GM18520 (cell line): ENCODE data around the gene C19orf33.

ENCODE experiments used
- ATAC-seq: cut with Tn5 transposase; IDR thresholded peaks from one replicate; pipeline ENCODE4 v1.9.1; 2021; ENCODE audit not compliant: unreplicated experiment

Gene C19orf33

DNA sequence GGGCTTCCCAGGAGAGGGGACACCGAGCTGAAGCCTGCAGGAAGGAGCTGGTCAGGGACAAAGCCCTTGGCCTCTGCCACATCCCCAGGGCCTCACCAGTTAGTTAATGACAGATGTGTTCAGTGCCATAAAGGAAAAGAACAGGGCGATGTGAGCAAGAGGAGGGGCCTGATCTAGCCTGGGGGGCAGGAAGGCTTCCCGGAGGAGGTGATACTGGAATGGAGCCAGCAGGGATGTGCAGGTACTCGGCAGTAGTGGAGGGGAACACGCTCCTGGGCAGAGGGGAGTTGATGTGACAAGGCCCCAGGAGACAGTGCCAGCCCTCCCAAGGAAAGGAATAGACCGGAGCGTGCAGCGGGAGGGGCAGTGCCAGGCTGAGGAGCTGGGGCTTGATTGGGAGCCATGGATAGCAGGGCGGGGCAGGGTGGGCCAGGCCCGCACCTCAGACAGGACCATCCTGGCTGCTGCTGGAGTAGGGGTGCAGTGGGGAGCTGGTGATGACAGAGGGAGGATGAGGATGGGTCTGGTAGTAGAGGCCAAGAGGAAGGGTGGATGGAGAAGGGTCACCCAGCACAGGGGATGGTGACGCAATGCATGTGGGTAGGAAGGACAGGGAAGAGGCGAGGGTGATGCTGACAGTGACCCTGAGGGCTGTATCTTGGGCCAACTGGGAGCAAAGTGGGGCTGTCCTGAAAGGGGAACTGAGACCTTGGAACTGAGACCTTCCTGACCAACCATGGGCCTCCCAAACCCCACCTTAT lies 4.1 kb downstream of the C19orf33 start:
- ATAC-seq: no peak

DNA sequence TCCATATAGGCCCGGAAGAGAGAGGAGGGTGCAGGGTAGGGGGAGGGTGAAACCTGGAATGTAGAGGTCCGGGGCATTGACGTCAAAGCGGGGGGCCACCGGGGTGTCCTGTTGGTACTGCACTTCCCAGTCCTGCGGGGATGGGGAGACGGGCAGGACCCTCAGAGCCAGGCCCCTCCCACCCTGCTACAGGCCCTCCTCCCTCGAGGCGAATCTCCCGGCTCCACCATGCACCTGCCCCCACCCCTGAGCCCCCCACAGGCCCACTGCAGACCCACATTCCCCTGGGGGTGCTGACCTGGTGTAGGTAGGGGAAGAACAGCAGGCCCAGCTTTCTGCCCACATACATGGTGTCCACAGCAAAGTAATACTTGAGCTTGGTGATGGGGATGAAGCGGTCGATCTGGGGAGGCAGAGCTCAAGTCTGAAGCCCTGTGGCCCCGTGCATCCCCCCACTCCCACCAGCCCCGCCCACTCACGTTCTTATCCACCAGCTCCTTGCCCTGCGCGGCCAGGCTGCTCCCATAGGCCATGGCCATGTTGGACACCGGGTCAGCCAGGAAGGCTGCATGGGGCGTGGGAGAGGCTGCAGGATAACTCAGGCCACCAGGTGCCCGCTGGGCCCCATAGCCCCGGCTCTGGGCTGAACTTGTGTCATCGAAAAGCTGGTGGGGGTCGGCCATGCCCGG lies 5.0 kb downstream of the C19orf33 start:
- ATAC-seq: no peak

DNA sequence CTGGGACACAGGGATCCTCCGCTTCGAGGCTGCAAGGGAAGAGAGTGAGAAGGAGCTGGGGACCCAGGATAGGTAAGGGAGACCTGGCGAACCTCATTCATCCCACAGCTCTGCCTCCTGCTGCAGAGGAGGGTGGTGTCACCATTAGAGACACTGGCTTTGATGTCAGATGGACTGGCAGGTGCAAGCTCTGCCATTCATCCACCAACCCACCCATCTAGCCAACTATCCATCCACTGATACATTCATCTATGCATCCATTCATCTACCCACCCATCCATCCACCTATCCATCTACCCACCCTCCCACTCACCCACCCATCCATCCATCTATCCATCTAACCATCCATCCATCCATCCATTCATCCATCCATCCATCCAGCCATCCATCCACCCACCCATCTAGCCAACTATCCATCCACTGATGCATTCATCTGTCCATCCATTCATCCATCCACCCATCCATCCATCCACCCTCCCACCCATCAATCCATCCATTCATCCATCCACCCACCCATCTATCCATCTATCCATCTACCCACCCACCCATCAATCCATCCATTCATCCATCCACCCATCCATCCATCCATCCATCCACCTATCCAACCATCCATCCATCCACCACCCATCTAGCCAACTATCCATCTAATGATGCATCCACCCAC lies 5.7 kb downstream of the C19orf33 start:
- no peak for ATAC-seq

DNA sequence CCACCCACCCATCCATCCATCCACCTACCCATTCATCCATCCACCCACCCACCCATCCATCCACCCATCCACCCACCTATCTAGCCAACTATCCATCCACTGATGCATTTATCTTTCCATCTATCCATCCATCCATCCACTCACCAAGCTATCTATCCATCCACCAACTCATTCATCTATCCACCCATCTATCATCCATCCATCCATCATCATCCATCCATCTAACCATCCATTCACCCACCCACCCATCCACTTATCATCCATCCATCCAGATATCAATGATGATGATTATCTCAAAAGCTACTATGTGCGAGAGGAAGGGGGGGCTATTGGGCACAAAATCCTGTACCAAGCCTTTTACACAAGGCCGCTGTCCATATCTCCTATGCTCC lies 6.2 kb downstream of the C19orf33 start:
- ATAC-seq: no peak

DNA sequence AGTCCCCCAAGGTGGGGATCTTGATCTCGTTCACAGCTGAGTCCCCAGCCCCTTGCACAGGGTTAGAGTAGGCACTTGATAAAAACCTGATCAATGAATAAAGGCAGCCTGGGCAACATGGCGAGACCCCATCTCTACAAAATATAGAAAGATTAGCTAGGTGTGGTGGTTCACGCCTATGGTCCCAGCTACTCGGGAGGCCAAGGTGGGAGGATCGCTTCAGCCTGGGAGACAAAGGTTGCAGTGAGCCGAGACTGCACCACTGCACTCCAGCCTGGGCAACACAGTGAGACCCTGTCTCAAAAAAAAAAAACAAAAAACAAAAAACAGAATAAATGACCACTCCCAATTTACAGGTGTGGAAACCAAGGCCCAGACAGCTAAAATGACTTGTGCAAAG lies 6.9 kb downstream of the C19orf33 start:
- ATAC-seq: no peak

DNA sequence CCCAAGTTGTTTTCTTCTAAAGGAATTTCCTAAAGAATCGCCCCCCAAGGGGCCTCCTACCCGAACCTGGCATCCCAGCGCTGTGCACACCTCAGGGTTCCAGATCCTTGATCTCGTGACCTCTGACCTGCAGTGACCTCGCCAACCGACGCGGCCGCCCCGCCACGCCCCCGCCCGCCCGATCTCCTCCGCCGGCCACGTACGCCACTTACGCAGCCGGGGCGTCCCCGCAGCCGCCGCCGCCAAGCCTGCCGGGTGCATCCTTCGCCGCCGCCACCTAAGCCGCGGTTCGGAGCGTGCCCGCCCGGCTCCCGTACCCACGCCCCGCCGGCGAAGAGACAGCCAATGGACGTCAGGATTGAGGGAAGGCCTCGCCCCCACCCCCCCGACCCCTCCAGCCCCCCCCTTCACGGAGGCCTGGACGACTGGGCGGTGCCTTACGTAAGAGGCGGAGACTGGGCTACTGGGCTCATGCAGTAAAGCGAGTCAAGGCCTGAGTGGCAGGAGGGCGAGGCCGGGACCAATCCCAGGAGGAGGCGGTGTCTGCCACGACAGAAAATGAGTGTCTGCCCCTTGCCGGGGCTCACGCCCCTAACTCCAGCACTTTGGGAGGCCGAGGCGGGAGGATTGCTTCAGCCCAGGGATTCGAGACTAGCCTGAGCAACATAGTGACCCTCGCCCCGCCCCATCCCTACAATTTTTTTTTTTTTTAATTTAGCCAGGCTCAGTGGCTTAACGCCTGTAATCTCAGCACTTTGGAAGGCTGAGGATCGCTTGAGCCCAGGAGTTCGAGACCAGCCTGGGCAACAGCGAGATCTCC lies 11.8 kb downstream of the C19orf33 start, which contains the start of gene YIF1B:
Gene YIF1B (minus strand): TSS at position 291 of the 820 bp plus-strand sequence. CDS start 30 bp downstream, at position 261.
- ATAC-seq: peak; percentile 85

DNA sequence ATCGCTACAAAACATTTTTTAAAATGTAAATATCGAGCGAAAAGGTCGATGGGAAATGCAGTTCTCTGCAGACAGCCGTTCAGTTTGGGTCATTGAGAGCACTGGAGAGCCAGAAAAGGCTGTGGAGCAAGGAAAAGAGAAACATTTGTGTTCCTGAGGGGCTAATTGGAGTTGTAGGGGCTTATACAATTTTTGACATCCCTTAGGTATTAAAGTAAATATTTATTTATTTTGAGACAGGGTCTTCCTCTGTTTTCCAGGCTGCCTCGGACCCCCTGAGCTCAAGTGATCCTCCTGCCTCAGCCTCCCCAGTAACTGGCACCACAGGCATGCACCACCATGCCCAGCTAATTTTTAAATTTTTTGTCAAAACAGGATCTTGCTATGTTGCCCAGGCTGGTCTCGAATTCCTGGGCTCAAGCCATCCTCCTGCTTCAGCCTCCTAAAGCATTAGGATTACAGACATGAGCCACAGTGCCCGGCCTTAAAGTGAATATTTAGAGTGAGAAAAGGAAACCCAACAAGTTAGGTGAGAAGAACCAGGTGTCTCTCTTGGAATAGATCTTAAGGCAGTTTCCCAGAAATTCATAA lies 12.5 kb downstream of the C19orf33 start:
- ATAC-seq: no peak

DNA sequence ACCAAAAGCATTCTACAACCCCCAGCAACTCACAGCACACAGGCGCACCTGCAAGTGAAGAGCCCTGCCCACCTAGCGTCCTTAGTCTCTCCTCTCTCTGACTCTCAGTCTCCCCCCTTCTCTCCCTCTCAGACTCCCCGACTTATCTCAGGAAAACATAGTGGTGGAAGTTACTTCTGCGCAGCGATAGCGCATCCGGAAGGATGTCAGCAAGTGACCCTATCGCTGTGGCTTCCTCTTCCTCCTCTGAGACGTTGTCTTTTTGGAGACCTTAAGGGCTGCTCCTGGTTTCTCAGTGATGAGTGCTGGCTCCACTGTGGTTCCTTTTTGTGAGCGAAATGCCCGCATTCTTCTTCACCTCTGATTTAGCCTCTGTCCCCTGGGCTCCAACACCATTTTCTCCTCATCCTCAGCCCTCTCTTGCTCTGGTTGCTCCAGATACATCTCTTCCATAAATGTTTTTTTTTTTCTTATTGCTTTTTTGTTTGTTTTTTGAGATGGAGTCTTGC lies 13.1 kb downstream of the C19orf33 start:
- ATAC-seq: no peak

DNA sequence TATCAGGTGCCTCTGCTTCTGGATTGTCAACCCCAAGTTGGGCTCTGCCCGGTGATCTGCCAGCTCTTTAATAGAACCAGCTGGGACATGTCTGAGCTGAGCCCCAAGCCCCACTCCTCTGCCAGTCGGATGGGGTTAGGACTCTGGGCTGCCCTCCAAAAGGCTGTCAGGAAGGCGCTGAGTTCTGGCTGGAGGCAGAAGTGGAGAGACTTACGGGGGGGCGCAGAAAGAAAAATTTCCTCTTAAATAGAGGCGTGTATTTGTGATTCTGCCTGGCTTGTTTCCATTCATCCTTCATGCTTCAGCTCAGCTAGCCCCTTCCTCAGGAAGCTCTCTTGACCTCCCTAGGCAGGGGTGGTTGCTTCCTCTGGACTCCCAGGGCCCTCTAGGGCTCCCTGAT lies 14.6 kb downstream of the C19orf33 start:
- ATAC-seq: no peak

DNA sequence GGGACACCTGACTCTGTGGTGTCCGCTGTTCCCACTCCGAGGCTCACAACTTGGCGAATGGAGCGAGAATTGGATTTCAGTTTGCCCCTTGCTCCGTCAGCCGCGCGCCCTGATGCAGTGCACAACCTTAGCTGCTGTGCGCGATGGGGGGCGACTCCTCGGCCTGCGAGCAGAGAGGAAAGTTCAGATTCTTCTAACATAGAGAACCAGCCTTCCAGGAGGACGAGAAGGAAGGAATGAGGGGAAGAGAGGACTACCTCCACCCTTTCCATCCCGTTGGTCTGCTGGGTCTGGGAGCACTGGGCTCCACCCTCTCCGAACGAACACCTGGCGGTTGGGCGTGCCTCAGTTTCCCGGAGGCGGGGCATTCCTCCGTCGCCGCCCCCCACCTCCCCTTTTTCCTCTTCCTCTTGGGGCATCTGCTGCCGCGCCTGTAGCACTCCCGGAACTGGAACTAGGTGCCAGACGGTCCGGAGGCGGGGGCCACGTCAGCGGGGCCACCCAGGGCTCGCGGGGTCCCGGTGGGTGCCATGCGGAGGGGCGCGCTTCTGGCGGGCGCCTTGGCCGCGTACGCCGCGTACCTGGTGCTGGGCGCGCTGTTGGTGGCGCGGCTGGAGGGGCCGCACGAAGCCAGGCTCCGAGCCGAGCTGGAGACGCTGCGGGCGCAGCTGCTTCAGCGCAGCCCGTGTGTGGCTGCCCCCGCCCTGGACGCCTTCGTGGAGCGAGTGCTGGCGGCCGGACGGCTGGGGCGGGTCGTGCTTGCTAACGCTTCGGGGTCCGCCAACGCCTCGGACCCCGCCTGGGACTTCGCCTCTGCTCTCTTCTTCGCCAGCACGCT lies 15.6 kb downstream of the C19orf33 start, which contains the start of gene KCNK6:
Gene KCNK6 (plus strand): TSS at position 425 of the 838 bp plus-strand sequence. CDS start 106 bp downstream, at position 531.
- no peak for ATAC-seq

DNA sequence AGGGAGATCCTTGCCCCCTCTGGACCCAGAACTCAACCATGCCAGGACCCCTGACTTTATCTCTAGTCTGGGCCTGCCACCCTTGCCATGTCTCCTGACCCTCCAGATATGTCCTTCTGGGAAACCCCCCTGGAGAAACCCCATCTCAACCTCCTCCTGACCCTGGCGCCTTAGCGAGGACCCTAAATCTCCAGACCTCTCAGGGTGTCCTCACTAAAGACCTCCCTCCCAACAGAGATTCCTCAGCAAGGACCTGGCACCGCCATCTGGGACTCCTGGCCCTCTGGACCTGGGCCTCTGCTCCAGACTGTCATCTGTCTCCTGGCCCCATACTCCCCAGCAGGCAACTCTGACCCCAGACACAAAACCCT lies 16.9 kb downstream of the C19orf33 start:
- no peak for ATAC-seq

DNA sequence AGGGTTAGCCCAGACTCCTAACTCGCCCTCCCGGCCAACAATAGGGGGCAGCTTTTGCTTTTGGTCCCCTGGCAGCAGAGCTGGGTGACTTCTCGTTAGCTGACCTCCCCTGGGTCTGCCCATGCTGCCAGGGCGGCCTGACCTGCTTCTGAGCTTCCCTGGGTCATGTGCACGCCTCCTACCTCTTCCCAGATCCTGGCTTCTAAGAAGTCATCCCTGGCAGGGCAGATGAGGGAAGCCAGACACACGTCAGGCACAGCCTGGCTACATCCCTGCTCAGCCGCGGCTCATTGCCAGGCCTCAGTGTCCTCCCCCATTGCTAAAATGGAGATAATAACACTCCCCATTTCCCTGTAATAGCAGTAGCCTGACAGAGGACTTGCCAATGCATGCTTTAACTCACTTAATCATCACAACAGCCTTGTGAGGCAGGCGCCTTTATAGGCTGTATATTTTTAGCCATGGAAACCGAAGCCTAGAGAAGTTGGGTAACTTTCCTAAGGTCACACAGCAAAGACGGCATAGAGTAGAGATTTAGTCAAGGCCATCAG lies 17.7 kb downstream of the C19orf33 start:
- ATAC-seq: no peak

DNA sequence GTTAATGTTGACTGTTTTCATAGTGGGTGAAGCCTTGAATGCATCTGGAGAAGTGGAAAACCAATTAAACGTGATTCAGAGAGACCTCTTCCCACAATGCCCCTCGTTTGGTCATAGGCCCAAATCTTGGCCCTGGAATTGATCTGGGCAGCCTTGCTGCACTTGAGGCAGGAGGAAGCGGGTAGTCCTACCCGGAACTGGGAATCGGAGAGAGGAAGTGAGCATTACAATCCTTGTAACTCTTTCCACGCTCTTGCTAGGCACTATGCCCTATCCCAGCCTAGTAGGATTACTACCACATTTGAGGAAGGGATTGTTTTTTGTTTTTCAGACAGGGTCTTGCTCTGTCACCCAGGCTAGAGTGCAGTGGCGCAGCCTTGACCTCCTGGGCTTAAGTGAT lies 19.2 kb downstream of the C19orf33 start:
- ATAC-seq: no peak

DNA sequence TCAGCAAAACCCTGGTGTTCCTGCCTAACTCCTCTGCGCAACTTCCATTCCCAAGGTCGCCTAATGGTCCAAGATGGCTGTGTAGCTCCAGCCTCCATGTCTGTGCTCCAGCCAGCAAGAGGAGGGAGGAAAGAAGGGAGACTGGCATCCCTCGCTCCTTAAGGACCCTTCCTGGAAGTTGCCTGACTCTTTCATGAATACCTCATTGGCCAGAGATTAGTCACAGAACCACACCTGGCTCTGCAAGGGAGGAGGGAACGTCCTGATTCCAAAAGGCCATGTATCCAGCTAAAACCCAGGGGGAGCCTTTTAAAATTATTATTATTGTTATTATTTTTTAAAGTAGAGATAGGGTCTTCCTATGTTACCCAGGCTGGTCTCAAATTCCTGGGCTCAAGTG lies 20.4 kb downstream of the C19orf33 start:
- no peak for ATAC-seq

DNA sequence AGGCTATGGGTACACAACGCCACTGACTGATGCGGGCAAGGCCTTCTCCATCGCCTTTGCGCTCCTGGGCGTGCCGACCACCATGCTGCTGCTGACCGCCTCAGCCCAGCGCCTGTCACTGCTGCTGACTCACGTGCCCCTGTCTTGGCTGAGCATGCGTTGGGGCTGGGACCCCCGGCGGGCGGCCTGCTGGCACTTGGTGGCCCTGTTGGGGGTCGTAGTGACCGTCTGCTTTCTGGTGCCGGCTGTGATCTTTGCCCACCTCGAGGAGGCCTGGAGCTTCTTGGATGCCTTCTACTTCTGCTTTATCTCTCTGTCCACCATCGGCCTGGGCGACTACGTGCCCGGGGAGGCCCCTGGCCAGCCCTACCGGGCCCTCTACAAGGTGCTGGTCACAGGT lies 22.5 kb downstream of the C19orf33 start:
- ATAC-seq: no peak

DNA sequence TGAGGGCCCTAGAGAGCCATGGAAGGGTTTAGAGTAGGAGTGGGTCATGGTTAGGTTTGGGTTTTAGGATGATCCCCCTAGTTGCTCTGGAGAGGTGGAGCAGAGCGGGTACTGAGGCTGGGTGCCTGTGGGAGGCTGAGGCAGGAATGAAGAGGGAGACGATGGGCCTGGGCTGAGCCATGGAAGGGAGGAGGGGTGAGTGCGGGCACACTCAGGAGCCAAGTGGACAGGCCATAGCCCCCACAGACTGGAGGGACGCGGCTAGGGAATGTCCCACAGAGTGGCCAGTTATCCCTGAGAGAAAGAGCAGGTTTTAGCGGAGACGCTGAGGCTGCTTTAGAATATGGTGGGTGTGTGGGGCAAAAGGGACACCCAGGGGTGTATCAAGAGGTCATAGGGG lies 25.6 kb downstream of the C19orf33 start:
- no peak for ATAC-seq

DNA sequence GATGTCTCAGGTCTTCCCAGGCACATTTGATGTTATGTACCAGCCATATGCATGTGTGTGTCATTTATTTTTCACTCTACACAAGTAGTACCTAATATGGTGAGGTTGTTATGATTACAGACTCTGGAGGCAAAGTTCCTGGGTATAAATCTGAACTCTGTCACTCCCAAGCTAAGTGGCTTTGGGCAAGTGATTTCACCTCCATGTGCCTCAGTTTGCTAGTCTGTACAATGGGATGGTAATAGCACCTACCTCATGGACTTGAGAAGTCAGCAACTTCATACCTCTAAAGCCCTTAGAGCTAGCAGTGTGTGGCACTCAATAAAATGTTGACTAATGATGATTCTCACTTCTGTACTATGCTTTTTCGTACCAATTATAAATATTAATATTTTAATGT lies 27.7 kb downstream of the C19orf33 start:
- ATAC-seq: no peak

DNA sequence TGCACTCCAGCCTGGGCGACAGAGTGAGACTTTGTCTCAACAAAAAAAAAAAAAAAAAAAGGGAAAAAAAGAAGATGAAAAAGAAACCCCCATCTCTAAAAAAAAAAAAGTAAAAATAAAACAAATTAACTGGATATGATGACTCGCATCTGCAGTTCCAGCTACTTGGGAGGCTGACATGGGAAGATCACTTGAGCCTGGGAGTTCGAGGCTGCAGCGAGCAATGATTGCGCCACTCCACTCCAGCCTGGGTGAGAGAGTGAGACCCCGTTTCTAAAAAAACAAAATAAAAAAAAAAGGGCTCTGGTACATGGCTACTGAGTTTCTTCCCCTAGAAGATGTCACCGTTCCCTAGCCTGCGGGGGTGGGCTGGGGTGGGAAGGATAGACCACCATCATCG lies 29.2 kb downstream of the C19orf33 start:
- ATAC-seq: no peak

DNA sequence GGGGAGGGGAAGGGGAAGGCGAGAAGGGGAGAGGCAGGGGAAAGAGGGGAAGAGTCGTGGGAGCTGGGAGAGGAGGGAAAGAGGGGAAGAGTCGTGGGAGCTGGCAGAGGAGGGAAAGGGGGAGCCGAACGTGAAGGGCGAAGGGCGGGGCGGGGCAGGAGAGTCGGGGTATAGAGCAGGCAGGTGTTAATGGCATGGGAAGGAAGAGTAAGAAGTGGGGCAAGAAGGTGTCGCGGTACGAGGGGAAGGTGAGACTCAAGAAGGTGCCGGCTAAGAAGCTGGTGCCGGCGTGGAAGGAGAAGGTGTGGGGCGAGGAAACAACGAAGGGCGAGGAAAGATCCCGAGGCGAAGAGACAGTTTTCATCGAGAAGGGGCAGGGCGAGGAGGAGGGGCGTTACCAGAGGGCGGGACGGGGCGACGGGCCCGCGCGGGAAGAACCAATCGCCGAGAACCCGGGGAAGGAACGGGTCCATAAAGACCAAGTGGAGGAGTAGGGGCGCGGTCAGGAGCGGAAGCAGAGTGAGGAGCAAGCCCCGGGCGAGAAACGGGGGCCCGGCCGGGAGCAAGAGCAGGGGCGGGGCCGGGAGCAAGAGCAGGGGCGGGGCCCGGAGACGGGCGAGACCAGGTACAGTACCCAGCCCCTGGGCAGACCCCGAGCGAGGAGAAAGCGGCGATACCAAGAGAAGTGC lies 32.0 kb downstream of the C19orf33 start:
- ATAC-seq: peak; percentile 63
